GM12873 (cell line): ENCODE results near the gene CHST3.

Source experiments
- TF ChIP-seq, protein P1 (sequence below): IDR thresholded peaks from 2 replicates; pipeline ENCODE4 v1.5.1; 2012; ENCODE audit warnings: low read depth, mild to moderate bottlenecking, moderate library complexity, low read length, control low read depth; ENCODE audit not compliant: insufficient read depth; ENCODE audit errors: missing control alignments

CHST3 gene

DNA sequence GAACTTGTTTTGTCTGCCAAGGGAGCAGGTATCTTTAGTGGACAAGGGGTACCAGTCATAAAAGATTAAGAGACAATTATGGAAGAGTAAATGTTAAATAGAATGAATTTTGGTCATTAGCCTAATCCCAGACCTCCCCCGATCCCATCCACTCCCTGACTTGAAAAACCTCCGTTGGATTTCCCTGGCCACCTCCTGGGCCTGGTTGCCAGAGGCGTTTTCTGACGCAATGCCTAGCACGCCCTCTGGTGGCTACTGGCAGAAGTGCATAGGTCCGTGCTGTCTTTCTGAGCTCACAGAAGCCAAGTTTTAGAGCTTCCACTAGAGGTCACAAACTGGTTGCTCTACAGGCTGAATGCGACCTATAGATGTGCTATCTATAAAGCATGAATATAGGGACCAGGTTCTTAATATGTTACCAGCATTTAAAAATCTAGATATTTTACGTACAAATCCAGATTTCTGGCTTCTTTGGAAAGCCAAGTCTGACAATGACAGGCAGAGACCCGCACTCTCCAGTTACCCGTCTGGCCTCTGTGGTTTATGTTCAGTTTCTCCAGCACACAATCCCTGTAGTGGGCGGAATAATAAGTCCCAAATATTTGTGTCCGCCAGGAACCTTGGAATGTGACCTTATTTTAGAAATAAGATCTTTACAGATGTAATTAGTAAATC is 84.4 kb downstream of the CHST3 start:
- TF ChIP-seq, protein P1, sequence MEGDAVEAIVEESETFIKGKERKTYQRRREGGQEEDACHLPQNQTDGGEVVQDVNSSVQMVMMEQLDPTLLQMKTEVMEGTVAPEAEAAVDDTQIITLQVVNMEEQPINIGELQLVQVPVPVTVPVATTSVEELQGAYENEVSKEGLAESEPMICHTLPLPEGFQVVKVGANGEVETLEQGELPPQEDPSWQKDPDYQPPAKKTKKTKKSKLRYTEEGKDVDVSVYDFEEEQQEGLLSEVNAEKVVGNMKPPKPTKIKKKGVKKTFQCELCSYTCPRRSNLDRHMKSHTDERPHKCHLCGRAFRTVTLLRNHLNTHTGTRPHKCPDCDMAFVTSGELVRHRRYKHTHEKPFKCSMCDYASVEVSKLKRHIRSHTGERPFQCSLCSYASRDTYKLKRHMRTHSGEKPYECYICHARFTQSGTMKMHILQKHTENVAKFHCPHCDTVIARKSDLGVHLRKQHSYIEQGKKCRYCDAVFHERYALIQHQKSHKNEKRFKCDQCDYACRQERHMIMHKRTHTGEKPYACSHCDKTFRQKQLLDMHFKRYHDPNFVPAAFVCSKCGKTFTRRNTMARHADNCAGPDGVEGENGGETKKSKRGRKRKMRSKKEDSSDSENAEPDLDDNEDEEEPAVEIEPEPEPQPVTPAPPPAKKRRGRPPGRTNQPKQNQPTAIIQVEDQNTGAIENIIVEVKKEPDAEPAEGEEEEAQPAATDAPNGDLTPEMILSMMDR, result peak; percentile 100

DNA sequence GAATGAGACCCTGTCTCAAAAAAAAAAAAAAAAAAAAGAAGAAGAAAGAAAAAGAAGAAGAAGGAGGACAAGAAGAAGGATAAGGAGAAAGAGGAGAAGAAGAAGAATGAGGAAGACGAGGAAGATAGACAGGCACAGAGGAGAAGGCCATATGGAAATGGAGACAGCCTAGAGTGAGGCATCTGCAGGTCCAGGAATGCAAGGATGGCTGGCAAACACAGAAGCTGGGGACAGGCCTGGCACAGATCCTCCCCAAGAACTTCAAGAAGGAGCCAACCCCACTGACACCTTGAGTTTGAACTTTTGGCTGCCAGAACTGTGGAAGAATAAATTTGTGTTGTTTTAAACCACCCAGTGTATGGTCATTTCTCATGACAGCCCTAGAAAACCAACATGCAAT is 85.3 kb downstream of the CHST3 start:
- TF ChIP-seq, protein P1, result no peak

DNA sequence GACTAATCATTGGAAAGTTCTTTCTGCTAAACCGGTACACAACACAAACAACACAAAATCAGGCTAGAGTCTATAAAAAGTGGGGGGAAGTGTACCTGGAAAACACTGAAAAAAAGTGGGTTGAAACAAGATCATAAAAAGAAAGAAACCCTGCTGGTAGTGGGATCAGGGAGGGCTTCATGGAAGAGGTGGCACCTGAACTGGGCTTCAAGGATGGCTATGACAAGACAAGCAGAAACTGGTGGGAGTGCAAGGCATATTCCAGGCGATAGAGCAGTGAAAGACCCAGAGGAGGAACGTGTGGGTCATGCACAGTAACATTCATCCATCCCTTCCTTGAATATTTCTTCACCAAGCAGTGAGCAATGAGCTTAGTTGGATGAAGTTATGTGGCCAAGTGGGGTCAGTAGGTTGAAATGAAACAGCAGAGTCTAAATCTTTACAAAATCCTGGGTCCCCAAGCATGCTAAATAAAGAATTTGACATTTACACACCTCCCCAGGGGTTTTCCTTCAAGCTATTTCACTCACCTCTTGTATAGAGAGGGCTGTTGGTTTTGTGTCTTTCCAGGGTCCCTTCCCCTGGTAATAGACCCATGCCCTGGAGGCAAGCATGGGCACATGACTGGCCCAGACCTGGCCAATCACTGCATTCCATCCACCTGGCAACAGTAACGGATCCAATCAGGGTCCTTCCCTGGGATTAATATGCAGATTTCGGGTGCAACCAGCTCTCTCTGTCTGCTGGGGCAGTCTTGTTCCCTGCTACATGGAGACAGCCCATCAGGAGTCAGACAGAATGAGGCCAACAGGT is 86.0 kb downstream of the CHST3 start:
- TF ChIP-seq, protein P1, result no peak

DNA sequence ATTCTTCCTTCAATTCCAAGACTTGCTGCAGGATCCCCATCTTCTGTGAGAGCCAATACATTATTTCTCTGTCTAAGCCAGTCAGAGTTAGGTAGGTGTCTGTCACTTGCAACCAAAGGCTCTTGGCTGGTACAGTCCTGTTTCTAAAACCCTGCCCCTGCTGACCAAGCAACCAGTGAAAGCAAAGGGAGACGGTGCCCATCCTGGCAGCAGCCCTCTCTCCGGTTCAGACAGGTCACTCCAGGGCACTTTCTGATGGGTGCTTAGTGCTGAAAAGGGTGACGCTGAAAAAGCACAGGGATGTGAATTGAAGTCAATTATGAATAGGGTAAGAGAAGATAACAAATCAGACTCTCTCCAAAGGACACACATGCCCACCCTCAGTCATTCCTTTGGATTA is 86.7 kb downstream of the CHST3 start:
- TF ChIP-seq, protein P1, result no peak

DNA sequence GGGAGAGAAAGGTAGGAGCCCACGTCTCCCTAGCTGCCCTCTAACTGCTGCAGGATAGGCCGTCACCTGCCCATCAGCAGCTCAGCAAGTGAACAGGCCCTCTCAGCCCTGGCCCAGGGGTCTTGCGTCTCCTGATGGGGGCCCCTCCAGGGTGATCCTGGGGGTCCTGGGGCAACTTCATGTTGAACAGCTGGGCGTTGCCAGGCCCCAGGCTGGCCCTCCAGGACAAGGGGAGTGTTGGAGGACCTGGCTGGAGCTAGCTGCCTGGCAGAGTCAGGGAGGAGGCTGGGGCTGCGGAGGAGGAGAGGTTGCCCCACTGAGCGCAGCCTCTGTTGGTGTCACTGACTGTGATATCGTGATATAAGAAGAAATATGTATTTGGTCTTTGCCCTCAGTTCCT is 89.5 kb downstream of the CHST3 start:
- TF ChIP-seq, protein P1, result no peak

DNA sequence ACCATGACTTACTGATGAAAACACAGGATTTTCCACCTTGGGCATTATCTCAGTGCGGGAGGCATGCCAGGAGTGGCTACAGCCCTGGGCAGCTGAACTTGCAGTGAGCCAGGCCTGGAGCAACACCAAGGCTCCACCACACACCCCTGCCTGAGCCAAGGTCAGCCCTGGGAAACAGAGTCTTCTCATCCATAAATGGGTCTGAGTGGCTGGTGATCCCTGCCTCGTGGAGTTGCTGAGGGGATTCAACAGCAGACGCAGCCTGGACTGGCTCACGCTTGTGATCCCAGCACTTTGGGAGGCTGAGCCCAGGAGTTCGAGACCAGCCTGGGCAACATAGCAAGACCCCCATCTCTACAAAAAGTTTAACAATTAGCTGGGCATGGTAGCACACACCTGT is 91.9 kb downstream of the CHST3 start:
- TF ChIP-seq, protein P1, result no peak

DNA sequence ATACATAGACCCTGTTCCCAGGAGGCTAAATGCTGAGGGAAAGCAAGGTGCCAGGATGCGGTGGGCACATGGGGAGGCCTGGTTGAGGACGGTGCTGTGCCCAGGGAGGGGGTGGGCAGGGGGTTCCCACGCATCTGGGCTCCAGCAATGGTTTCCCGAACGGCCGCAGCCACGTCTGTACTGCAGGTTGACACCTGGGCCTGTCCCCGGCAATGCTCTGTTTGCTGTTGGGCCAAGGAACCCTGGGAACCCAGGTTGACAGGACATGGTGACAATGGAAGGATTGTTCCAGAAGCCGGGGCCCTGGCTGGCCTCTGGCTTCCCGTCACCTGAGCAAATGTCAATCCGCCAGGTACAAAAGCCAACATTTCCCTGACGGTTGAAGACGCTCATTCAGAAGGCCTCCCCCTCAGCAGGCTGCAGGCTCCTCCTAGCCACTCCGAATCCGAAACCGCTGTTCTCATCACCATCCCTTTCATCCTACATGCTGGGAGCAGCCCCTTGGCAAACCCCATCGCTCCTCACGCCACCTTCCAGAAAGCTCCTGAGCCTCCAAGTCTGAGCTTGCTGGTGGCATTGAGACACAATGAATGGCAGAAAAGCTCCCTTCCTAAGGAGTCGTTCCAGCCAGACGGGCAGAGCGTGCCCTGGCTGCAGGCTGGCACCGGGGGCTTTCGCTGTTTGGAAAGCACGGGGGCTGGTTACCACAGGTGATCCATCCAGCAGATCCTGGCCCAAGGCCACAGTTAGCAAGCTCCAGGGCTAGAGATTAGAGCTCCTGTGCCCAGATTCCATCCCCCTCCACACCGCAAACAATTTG is 92.9 kb downstream of the CHST3 start:
- TF ChIP-seq, protein P1, result no peak
